ENCODE results near the gene TRAK2.
A peak's percentile ranks its signal among the peaks of the same experiment; 100 is the strongest.
"Not testable (repeated sequence)": the region's sequence is repeated elsewhere in the genome, so short reads cannot be mapped to it uniquely, and the experiment has no call there.

The TRAK2 gene

GRCh38 chr2:201448061-201448460 is 3.2 kb downstream of the TRAK2 start:
- no peak for DNase-seq

- no peak for DNase-seq
Observed at GRCh38 chr2:201447086-201447485, 4.2 kb downstream of the TRAK2 start.

- DNase-seq = peak in 1 of 4 experiments; percentile 10
Observed at GRCh38 chr2:201444746-201445465, 6.4 kb downstream of the TRAK2 start.

GRCh38 chr2:201441409-201441808 is 9.8 kb downstream of the TRAK2 start:
- DNase-seq = no peak

- DNase-seq = no peak
Observed at GRCh38 chr2:201440182-201440581, 11.1 kb downstream of the TRAK2 start.

GRCh38 chr2:201439336-201439922 is 11.8 kb downstream of the TRAK2 start:
- DNase-seq = not testable (repeated sequence)

GRCh38 chr2:201436141-201436540 is 15.1 kb downstream of the TRAK2 start:
- DNase-seq = no peak

- DNase-seq = no peak
Observed at GRCh38 chr2:201433394-201433995, 17.8 kb downstream of the TRAK2 start.

- peak in 3 of 4 experiments; percentile 8 to 55 (median 44) for DNase-seq
Observed at GRCh38 chr2:201432621-201433393, 18.5 kb downstream of the TRAK2 start.

- peak in 2 of 4 experiments; percentile 44 to 57 for DNase-seq
Observed at GRCh38 chr2:201432038-201432620, 19.1 kb downstream of the TRAK2 start.

- DNase-seq = no peak
Observed at GRCh38 chr2:201430839-201431238, 20.4 kb downstream of the TRAK2 start.

- DNase-seq = not testable (repeated sequence)
Observed at GRCh38 chr2:201430322-201430721, 20.9 kb downstream of the TRAK2 start.

GRCh38 chr2:201429835-201430234 is 21.4 kb downstream of the TRAK2 start:
- not testable (repeated sequence) for DNase-seq

GRCh38 chr2:201428366-201428765 is 22.9 kb downstream of the TRAK2 start:
- not testable (repeated sequence) for DNase-seq

- DNase-seq = no peak
Observed at GRCh38 chr2:201425952-201426351, 25.3 kb downstream of the TRAK2 start.

GRCh38 chr2:201420442-201421113 is 30.7 kb downstream of the TRAK2 start:
- peak in 3 of 4 experiments; percentile 18 to 61 (median 50) for DNase-seq

GRCh38 chr2:201419986-201420385 is 31.3 kb downstream of the TRAK2 start:
- no peak for DNase-seq

GRCh38 chr2:201419057-201419635 is 32.1 kb downstream of the TRAK2 start:
- no peak for DNase-seq

GRCh38 chr2:201415149-201415548 is 36.1 kb downstream of the TRAK2 start:
- DNase-seq = no peak

GRCh38 chr2:201414099-201415023 is 36.9 kb downstream of the TRAK2 start:
- DNase-seq = no peak

GRCh38 chr2:201413552-201413951 is 37.7 kb downstream of the TRAK2 start:
- DNase-seq = no peak

All from suppressor macrophage (primary cell).